GM21515 (cell line): ENCODE measurements around the gene ROBO1.

Experiments used
- ATAC-seq: cut with Tn5 transposase; IDR thresholded peaks from one replicate; pipeline ENCODE4 v1.9.1; 2021; ENCODE audit not compliant: unreplicated experiment

The ROBO1 gene

DNA sequence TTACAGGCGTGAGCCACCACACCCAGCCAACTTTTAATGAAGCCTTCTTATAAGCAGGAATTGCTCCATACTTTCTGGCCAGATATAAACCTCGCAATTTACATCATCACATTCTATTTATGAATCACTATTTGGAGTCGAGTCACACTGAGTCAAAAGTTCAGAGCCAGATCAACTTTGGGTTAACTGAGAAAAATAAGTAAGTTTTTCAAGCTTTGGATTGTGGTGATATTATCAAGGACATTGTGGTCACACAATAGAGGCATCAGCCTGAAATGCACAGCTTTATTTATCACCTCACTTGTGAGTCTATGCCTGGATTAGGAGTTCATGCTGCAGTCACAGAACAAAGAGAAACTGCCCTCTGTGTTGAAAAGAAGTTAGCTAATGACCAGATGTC, 1163.5 kb downstream of the ROBO1 start:
- ATAC-seq, result no peak

DNA sequence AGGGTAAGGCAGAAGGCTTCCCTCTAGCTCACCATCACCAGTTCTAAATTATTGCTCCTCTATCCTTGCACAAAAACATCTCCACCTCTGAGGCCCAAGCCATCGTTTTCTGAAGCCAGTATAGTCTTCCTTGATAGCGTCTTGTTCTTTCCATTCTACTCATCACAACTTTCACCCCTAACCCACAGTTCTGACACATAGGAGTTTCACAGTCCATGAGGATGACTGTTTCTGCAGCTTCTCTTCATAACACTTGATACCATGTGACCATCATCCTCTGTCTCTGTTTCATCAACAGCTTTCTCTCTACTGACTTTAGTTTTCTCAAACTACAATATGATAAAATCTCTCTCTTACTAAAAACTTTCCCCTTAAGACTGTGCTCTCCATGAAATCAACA, 1166.5 kb downstream of the ROBO1 start:
- no peak for ATAC-seq

DNA sequence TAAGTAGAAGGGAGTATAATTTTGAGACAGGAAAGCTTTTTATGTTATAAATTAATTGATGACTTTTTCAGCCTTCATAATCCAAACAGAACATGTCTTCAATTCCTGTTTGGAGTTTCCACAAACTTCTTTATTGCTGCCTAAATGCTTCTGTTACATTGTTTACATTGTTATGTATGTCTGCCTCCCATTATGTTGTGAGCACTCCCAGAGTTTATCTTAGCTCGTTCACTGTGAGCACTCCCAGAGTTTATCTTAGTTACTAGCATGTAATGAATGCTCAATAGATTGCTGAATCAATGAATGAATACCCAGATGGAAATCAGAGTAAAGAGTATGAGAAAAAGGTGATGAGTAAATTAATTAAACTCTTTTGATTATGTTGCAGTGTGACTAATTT, 1178.0 kb downstream of the ROBO1 start:
- ATAC-seq, result no peak

DNA sequence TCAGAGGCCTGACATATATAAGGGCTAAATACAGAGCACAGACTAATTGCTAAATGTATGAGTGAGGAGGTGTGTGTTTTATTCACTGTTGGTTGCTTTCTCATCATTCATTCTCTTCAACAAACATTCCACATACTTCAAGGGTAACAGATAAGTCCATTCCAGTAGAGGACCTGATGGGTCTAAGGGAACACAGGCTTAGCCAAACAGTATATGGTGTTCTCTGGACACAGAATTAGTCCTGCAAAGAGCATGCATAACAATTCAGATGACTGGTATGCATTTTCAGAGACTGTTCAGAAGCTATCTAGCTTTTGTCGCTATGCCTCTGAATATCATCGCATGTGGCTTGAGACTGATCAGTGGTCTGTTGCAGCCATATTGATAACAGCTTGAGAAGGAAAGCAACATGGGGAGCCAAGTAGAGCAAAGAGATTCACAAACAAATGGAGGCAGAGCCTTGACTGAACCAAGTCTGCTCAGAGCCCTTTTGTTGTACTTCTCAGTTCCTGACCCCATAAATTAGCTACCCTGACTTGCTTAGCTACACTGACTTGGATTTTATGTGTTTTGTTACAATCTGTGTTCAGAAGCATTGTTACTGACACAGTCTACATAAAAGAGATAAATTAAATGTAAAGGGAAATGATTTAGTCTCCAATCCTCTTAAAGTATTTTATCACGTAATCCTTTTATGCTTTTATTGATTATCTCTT, 1178.7 kb downstream of the ROBO1 start:
- ATAC-seq, result no peak

DNA sequence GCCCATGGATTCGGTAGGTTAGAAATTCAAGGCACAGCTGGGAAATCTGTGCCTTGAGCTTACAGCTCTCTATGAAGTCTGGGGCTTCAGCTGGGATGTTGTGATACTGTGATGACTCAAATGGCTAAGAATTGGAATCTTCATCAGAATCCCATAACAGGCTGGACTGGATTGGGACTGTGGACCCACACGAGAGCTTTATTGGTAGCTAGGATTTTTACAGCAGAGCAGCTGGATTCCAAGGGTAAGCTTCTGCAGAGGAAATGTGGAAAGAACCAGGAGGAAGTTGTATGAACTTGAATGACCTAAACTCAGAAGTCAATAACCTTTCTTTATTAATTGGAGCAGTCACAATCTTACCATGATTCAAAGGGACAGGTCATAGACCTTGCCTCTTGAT, 1187.1 kb downstream of the ROBO1 start:
- ATAC-seq, result no peak

DNA sequence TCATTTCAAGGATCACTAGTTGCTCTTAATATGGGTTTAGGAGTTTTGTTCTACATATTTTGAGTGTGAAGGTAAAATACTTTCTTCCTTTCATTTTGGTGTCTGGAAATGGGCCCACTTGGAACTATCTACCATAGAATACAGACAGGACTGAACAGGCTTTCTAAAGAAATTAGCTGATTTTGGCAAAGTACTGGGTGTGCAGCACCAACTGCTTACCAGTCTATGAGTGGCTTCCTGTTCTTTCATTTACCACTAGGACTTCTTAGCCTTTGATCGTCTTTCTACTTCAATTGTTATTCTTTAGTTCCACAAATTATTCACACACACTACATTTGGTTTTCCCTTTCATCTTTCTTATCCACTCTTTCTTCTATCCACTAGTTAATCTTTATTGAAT, 1196.3 kb downstream of the ROBO1 start:
- no peak for ATAC-seq

DNA sequence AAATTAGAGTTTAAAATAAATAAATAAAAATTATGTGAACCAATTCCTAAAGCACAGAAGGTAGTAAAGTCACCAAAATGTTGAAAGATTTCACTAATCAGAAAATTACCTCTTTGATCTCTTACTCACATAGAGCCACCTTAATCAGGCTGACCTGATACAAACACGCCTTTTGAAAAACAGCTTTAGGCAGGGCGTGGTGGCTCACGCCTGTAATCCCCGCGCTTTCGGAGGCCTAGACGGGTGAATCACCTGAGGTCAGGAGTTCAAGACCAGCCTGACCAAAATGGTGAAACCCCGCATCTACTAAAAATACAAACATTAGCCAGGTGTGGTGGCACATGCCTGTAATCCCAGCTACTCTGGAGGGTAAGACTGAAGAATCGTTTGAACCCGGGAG, 1197.3 kb downstream of the ROBO1 start:
- ATAC-seq, result no peak

DNA sequence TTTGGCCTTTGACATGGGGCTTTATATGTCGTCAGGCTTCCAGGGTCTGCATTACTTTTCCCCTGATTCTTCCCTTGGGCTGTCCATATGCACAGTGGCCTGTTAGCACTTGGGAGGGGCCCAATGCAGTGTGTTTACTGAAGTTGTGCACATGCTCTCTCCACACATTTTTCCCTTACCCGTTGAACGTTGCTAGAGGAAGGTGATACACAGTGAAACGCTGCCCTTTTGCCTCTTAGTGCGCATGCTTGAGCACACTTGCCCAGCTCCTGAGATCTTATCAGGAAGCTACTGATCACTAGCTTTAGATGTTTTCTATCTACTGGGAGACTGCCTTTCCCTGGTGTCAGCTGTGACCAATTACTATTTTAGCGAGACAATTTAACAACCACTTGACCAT, 1198.0 kb downstream of the ROBO1 start:
- no peak for ATAC-seq

DNA sequence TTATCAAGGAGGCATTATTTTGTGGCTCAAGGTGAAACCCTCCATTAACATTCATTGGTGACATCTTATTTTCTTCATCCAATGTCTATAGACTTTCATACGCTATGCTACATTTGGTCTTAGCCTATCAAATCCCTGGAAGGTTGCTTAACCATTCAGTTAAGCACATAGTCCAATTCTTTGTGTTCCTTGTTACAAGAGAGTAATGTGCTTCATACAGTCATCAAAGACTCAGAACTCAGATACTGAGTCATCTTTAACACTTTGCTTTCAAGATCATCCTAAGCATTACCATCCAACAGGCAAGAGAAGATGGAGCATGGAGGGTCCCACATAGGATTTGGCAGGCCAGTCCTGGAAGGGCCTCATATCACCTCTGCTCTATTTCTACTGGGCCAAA, 1202.1 kb downstream of the ROBO1 start:
- ATAC-seq, result no peak

DNA sequence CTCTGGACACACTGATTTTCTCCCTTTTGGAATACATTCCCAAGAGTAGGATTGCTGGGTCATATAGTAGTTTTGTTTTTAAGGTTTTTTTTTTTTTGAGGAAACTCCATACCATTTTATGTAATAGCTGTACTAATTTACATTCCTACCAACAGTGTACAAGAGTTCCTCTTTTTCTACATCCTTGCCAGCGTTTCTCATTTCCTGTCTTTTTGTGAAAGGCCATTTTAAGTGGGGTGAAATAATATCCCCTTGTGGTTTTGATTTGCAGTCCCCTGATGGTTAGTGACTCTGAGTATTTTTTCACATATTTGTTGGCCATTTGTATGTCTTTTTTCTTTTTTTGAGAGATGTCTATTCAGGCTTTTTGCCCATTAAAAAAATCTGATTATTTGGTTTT, 1205.5 kb downstream of the ROBO1 start:
- ATAC-seq, result no peak
